Sigmoid colon (tissue), 7 donors: ENCODE results near the gene CHTF18. TPM values are rescaled to one million over a fixed set of nuclear protein-coding genes. Genes with fewer than 3 reads are reported as not detected.

Experiments used
- DNase-seq: peaks from one replicate; pipeline ENCODE4 v3.0.0-alpha.2; 2019
- H3K27ac ChIP-seq, 4 donors: fragments of 200-600 bp; sonication (generic); one replicate each; pipeline ENCODE4 v1.5.1; 2016 to 2019; ENCODE audit warnings: mild to moderate bottlenecking in 1 of 4
- H3K27me3 ChIP-seq, 3 donors: fragments of 200-600 bp; sonication (generic); one replicate each; pipeline ENCODE4 v1.5.1; 2019; ENCODE audit warnings: mild to moderate bottlenecking in 1 of 3
- H3K36me3 ChIP-seq, 4 donors: fragments of 200-600 bp; sonication (generic); one replicate each; pipeline ENCODE4 v1.5.1; 2016 to 2019
- H3K4me1 ChIP-seq, 4 donors: fragments of 200-600 bp; sonication (generic); one replicate each; pipeline ENCODE4 v1.5.1; 2017 to 2019
- H3K4me3 ChIP-seq, 4 donors: fragments of 200-600 bp; sonication (generic); one replicate each; pipeline ENCODE4 v1.5.1; 2017 to 2019; ENCODE audit warnings: mild to moderate bottlenecking in 2 of 4, moderate library complexity in 1 of 4
- H3K9me3 ChIP-seq, 4 donors: fragments of 200-600 bp in 3 of 4; sonication (generic) in 3 of 4; one replicate each; pipeline versions ENCODE4 v1.5.1 to v1.6.1; 2013 to 2019
- CTCF ChIP-seq, 4 experiments: fragments of 450-650 bp in 3 of 4; fragments of 200-600 bp in 1 of 4; IDR thresholded peaks; one replicate each; pipeline ENCODE4 v1.5.1; 2016 to 2019; ENCODE audit warnings: antibody characterized with exemption in 4 of 4, mild to moderate bottlenecking in 3 of 4, moderate library complexity in 2 of 4
- EP300 ChIP-seq, 4 donors: sonication (generic); formaldehyde crosslinking; IDR thresholded peaks; one replicate each; pipeline ENCODE4 v1.6.1; 2017; ENCODE audit warnings: antibody characterized with exemption in 4 of 4
- POLR2A ChIP-seq, 2 donors: fragments of 450-650 bp; IDR thresholded peaks; one replicate each; pipeline ENCODE4 v1.6.1; 2016; ENCODE audit warnings: antibody characterized with exemption in 2 of 2, mild to moderate bottlenecking in 2 of 2, moderate library complexity in 2 of 2
- POLR2AphosphoS5 ChIP-seq, 4 donors: sonication (generic); formaldehyde crosslinking; IDR thresholded peaks; one replicate each; pipeline ENCODE4 v1.6.1; 2017; ENCODE audit warnings: antibody characterized with exemption in 4 of 4
- WGBS, 2 donors: extraction: QIAGEN DNeasy Blood & Tissue Kit; methylation state at CpG; one replicate each; pipeline ENCODE4 v1.1.7; 2013; 5-methylcytosine and 5-hydroxymethylcytosine counted together
- intact Hi-C: fragments of 100-400 bp; cut with DNase I; formaldehyde crosslinking; loops from one replicate; pipeline ENCODE4 v1.15.1; 2023
- polyA plus RNA-seq, 3 donors: library from polyadenylated mRNA; stranded (reverse); fragments of 200-250 nt; gene quantifications; one replicate each; pipeline ENCODE4 v1.2.3, GENCODE V29; 2013
- total RNA-seq, 4 donors: library from RNA; depleted of rRNA; stranded (reverse); fragments of >200 nt; gene quantifications; one replicate each; pipeline ENCODE4 v1.1.0, GENCODE V29; 2016
- donor health status: healthy with polysubstance abuse.
- donor health status: Bipolar disorder and iron deficiency.
- donor health status: healthy.

The CHTF18 gene
- total and polyA plus RNA-seq, 7 donors: 1.8 to 29.2 (median 5.0) TPM

GRCh38 chr16:760065-760464 lies 28.4 kb upstream of the CHTF18 start:
- Histone ChIP-seq H3K36me3 (no peaks in the 10 kb centered on the region), H3K4me1 (no peaks in the 10 kb centered on the region), H3K27me3 (peaks cover 0 to 19% (median 0%) of the 10 kb centered on the region in 3 donors), H3K9me3 (peaks cover 0 to 1% (median 0%) of the 10 kb centered on the region in 4 donors), H3K27ac (no peak overlapping the region), H3K4me3 (no peak overlapping the region)
- TF ChIP-seq POLR2A (IDR thresholded peaks at IDR 0.05) (no peak), CTCF (IDR thresholded peaks at IDR 0.05) (no peak), EP300 (IDR thresholded peaks at IDR 0.05) (no peak)
- intact Hi-C loops: no loop called here
- DNase-seq: no peak
- WGBS, 2 donors: 74 to 80% methylated on average over 15 of the region's 15 CpGs

GRCh38 chr16:760545-761343 lies 27.7 kb upstream of the CHTF18 start, which contains the start of gene MSLN:
Gene MSLN, plus strand, starts transcription at chr16:760734. Its CDS starts 1,947 bp downstream, at chr16:762681.
- WGBS, 2 donors: 30 to 71% methylated on average over 37 of the region's 37 CpGs
- TF ChIP-seq CTCF (IDR thresholded peaks at IDR 0.05): no peak
- TF ChIP-seq POLR2AphosphoS5 (IDR thresholded peaks at IDR 0.05): no peak
- no peak for TF ChIP-seq EP300 (IDR thresholded peaks at IDR 0.05)
- TF ChIP-seq POLR2A (IDR thresholded peaks at IDR 0.05): no peak
- intact Hi-C loops: no loop called here
- no peak for DNase-seq
- no peak within 1 kb of the TSS for H3K27ac ChIP-seq
- no peaks in the 10 kb centered on the region for H3K36me3 ChIP-seq
- H3K9me3 ChIP-seq: peaks cover 0 to 1% (median 0%) of the 10 kb centered on the region in 4 donors
- no peak within 1 kb of the TSS for H3K4me3 ChIP-seq
- peaks cover 0 to 19% (median 0%) of the 10 kb centered on the region in 3 donors for H3K27me3 ChIP-seq
- H3K4me1 ChIP-seq: no peaks in the 10 kb centered on the region

GRCh38 chr16:761625-762513 lies 26.6 kb upstream of the CHTF18 start:
- DNase-seq: no peak
- Histone ChIP-seq H3K27me3 (peaks cover 0 to 19% (median 0%) of the 10 kb centered on the region in 3 donors), H3K4me3 (no peak overlapping the region), H3K36me3 (no peaks in the 10 kb centered on the region), H3K4me1 (no peaks in the 10 kb centered on the region), H3K27ac (no peak overlapping the region), H3K9me3 (no peaks in the 10 kb centered on the region)
- intact Hi-C loops: no loop called here
- WGBS, 2 donors: 26 to 63% methylated on average over 22 of the region's 22 CpGs
- TF ChIP-seq EP300 (IDR thresholded peaks at IDR 0.05): no peak
- TF ChIP-seq CTCF (IDR thresholded peaks at IDR 0.05): no peak
- no peak for TF ChIP-seq POLR2A (IDR thresholded peaks at IDR 0.05)
- no peak for TF ChIP-seq POLR2AphosphoS5 (IDR thresholded peaks at IDR 0.05)

- TF ChIP-seq EP300 (IDR thresholded peaks at IDR 0.05) (no peak), POLR2A (IDR thresholded peaks at IDR 0.05) (no peak), CTCF (IDR thresholded peaks at IDR 0.05) (no peak), POLR2AphosphoS5 (IDR thresholded peaks at IDR 0.05) (no peak)
- Histone ChIP-seq H3K27me3 (peaks cover 0 to 19% (median 0%) of the 10 kb centered on the region in 3 donors), H3K4me3 (no peak overlapping the region), H3K4me1 (no peaks in the 10 kb centered on the region), H3K36me3 (no peaks in the 10 kb centered on the region), H3K9me3 (no peaks in the 10 kb centered on the region), H3K27ac (no peak overlapping the region)
- 62 to 80% methylated on average over 17 of the region's 17 CpGs for WGBS, 2 donors
- no peak for DNase-seq
- intact Hi-C loops: no loop called here
Measured at GRCh38 chr16:762595-763268, 25.7 kb upstream of the CHTF18 start.
